ENCODE results near the gene MRPL3.

DNA sequence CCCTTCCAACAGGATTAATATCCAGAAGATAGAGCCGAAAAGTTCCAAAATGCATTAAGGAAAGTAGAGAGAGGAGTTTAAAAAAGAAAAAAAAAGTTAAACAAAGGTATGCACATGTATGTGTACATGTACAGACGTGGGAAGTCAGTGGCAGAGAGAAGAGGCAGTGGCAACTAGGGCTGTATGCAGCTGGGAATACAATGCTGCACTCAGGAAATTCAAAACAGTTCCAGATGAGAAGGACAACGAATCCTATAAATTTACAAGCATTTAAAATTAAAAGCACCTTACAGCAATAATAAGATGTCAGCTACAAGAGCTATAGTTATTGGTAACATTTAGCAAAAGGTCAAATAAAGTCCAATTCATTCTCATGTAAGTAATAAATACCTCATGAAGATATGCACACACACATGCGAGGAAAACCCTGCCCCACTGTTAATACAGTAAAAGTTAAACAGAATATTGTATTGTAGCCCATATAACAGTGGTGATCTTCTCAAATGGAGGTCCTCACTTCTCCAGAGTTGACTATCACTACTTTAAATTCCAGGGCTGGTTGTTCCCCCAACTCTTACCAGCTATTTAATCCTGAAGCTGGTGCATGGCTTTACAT lies 18.2 kb downstream of the MRPL3 start:
- TF ChIP-seq CTCF (IDR thresholded peaks at IDR 0.05) = no peak
- no peak for TF ChIP-seq POLR2A (IDR thresholded peaks at IDR 0.05)

Data from heart left ventricle (tissue), 13 donors.